K562 (cell line): Measurements from ENCODE around the gene PPIA.

Experiments
- CTCF ChIP-seq, 3 experiments: IDR thresholded peaks in 2 of 3; conservative IDR thresholded peaks in 1 of 3; 2 replicates each; pipeline ENCODE4 v1.5.1; 2011 to 2012; ENCODE audit warnings: low read length in 3 of 3, mild to moderate bottlenecking in 3 of 3, control low read depth in 2 of 3, improper control_type of control experiment in 1 of 3, inconsistent platforms in 1 of 3, low read depth in 1 of 3, mixed read lengths in 1 of 3, moderate library complexity in 1 of 3; ENCODE audit not compliant: insufficient read depth in 2 of 3
- EP300 ChIP-seq: IDR thresholded peaks from 2 replicates; pipeline ENCODE4 v1.6.1; 2012; ENCODE audit warnings: low read length, improper control_type of control experiment
- GTF2A2 ChIP-seq: IDR thresholded peaks from 2 replicates; pipeline ENCODE4 v1.6.1; 2016; ENCODE audit warnings: mild to moderate bottlenecking, missing genetic modification characterization, missing compliant biosample characterization
- HMG20B ChIP-seq: fragments of 250-450 bp; sonication (Bioruptor Pico); IDR thresholded peaks from 2 replicates; pipeline ENCODE4 v1.5.0; 2021; ENCODE audit warnings: mild to moderate bottlenecking
- IRF2 ChIP-seq: sonication (generic); formaldehyde crosslinking; IDR thresholded peaks from 2 replicates; pipeline ENCODE4 v1.8.1; 2022; ENCODE audit warnings: mild to moderate bottlenecking, missing genetic modification reagents
- NRF1 ChIP-seq, 2 experiments: fragments of 450-650 bp; IDR thresholded peaks in 1 of 2; conservative IDR thresholded peaks in 1 of 2; 2 replicates each; pipeline ENCODE4 v1.6.1; 2014; ENCODE audit warnings: mild to moderate bottlenecking in 2 of 2
- SPI1 ChIP-seq: IDR thresholded peaks from 2 replicates; pipeline ENCODE4 v1.6.1; 2011; ENCODE audit warnings: low read depth, low read length, control low read depth, borderline replicate concordance
- TF ChIP-seq, protein P1 (sequence below): fragments of 250-450 bp; sonication (Bioruptor Pico); IDR thresholded peaks from 2 replicates; pipeline ENCODE4 v1.8.0; 2021; ENCODE audit warnings: borderline replicate concordance, mild to moderate bottlenecking, moderate library complexity; ENCODE audit not compliant: poor library complexity, severe bottlenecking
- TF ChIP-seq, protein P2 (sequence below): sonication (generic); formaldehyde crosslinking; IDR thresholded peaks from 2 replicates; pipeline ENCODE4 v1.8.1; 2022; ENCODE audit warnings: missing genetic modification reagents

GRCh38 chr7:44787041-44787440 is 9.4 kb upstream of the PPIA start:
- TF ChIP-seq, protein P1, sequence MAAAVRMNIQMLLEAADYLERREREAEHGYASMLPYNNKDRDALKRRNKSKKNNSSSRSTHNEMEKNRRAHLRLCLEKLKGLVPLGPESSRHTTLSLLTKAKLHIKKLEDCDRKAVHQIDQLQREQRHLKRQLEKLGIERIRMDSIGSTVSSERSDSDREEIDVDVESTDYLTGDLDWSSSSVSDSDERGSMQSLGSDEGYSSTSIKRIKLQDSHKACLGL (CRISPR knock-in tag): no peak
- TF ChIP-seq, protein P2, sequence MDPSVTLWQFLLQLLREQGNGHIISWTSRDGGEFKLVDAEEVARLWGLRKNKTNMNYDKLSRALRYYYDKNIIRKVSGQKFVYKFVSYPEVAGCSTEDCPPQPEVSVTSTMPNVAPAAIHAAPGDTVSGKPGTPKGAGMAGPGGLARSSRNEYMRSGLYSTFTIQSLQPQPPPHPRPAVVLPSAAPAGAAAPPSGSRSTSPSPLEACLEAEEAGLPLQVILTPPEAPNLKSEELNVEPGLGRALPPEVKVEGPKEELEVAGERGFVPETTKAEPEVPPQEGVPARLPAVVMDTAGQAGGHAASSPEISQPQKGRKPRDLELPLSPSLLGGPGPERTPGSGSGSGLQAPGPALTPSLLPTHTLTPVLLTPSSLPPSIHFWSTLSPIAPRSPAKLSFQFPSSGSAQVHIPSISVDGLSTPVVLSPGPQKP (CRISPR knock-in tag): no peak
- TF ChIP-seq CTCF (IDR thresholded peaks at IDR 0.05 in 2 of 3, conservative IDR thresholded peaks at IDR 0.05 in 1 of 3; ENCODE audit: insufficient read depth in 2 of 3, low read depth in 1 of 3, low read length in 3 of 3): no peak
- no peak for TF ChIP-seq IRF2 (CRISPR knock-in tag)
- no peak for TF ChIP-seq EP300
- TF ChIP-seq HMG20B (CRISPR knock-in tag): no peak
- no peak for TF ChIP-seq NRF1 (conservative IDR thresholded peaks at IDR 0.05 in 1 of 2, IDR thresholded peaks at IDR 0.05 in 1 of 2)
- TF ChIP-seq SPI1: no peak
- TF ChIP-seq GTF2A2: no peak
